Neuron (in vitro differentiated cells): ENCODE results near the gene INSC.

ENCODE experiments used
- H2AFZ ChIP-seq: one replicate; pipeline ENCODE4 v1.6.1; 2013; ENCODE audit warnings: low read depth, mild to moderate bottlenecking, inconsistent platforms, low read length, moderate library complexity
- H3K27me3 ChIP-seq: one replicate; pipeline ENCODE4 v1.6.1; 2013; ENCODE audit warnings: low read length; ENCODE audit not compliant: insufficient read depth
- H3K36me3 ChIP-seq: one replicate; pipeline ENCODE4 v1.6.1; 2013; ENCODE audit warnings: low read length; ENCODE audit not compliant: insufficient read depth
- H3K4me1 ChIP-seq: one replicate; pipeline ENCODE4 v1.6.1; 2013; ENCODE audit warnings: low read length; ENCODE audit not compliant: insufficient read depth
- H3K4me3 ChIP-seq: 2 replicates; pipeline ENCODE4 v1.5.1; 2013; ENCODE audit warnings: mild to moderate bottlenecking, low read length, moderate library complexity
- H3K9me3 ChIP-seq: one replicate; pipeline ENCODE4 v1.6.1; 2013; ENCODE audit warnings: low read length

The INSC gene

GRCh38 chr11:15186146-15186545 is 71.4 kb downstream of the INSC start:
- H3K4me3 ChIP-seq = no peak overlapping the region
- H3K36me3 ChIP-seq = no peaks in the 10 kb centered on the region
- no peak overlapping the region for H2AFZ ChIP-seq
- no peaks in the 10 kb centered on the region for H3K9me3 ChIP-seq
- no peaks in the 10 kb centered on the region for H3K4me1 ChIP-seq
- H3K27me3 ChIP-seq = no peaks in the 10 kb centered on the region

- H2AFZ ChIP-seq = no peak overlapping the region
- no peak overlapping the region for H3K4me3 ChIP-seq
- H3K4me1 ChIP-seq = no peaks in the 10 kb centered on the region
Observed at GRCh38 chr11:15189189-15189588, 74.5 kb downstream of the INSC start.

GRCh38 chr11:15189641-15190365 is 75.1 kb downstream of the INSC start:
- H3K9me3 ChIP-seq = no peaks in the 10 kb centered on the region
- no peak overlapping the region for H2AFZ ChIP-seq
- no peaks in the 10 kb centered on the region for H3K4me1 ChIP-seq
- H3K27me3 ChIP-seq = no peaks in the 10 kb centered on the region
- H3K4me3 ChIP-seq = no peak overlapping the region
- no peaks in the 10 kb centered on the region for H3K36me3 ChIP-seq

More at GRCh38 chr11:15189189-15189588, 74.5 kb downstream of the INSC start:
- Histone ChIP-seq H3K36me3 (no peaks in the 10 kb centered on the region), H3K27me3 (no peaks in the 10 kb centered on the region), H3K9me3 (no peaks in the 10 kb centered on the region)

GRCh38 chr11:15190611-15191010 is 75.9 kb downstream of the INSC start:
- Histone ChIP-seq H2AFZ (no peak overlapping the region), H3K9me3 (no peaks in the 10 kb centered on the region), H3K36me3 (no peaks in the 10 kb centered on the region), H3K27me3 (no peaks in the 10 kb centered on the region), H3K4me1 (no peaks in the 10 kb centered on the region), H3K4me3 (no peak overlapping the region)

GRCh38 chr11:15192005-15192556 is 77.4 kb downstream of the INSC start:
- Histone ChIP-seq H3K4me1 (no peaks in the 10 kb centered on the region), H3K9me3 (no peaks in the 10 kb centered on the region), H3K4me3 (no peak overlapping the region), H3K36me3 (no peaks in the 10 kb centered on the region), H2AFZ (no peak overlapping the region), H3K27me3 (no peaks in the 10 kb centered on the region)

GRCh38 chr11:15194671-15195415 is 80.1 kb downstream of the INSC start:
- H3K4me1 ChIP-seq = no peaks in the 10 kb centered on the region
- H3K4me3 ChIP-seq = no peak overlapping the region
- H3K36me3 ChIP-seq = no peaks in the 10 kb centered on the region

GRCh38 chr11:15195454-15196200 is 80.9 kb downstream of the INSC start:
- H3K4me1 ChIP-seq = no peaks in the 10 kb centered on the region
- no peak overlapping the region for H2AFZ ChIP-seq
- H3K4me3 ChIP-seq = no peak overlapping the region
- H3K9me3 ChIP-seq = no peaks in the 10 kb centered on the region
- no peaks in the 10 kb centered on the region for H3K36me3 ChIP-seq
- no peaks in the 10 kb centered on the region for H3K27me3 ChIP-seq

More at GRCh38 chr11:15194671-15195415, 80.1 kb downstream of the INSC start:
- H3K27me3 ChIP-seq = no peaks in the 10 kb centered on the region
- H2AFZ ChIP-seq = no peak overlapping the region
- H3K9me3 ChIP-seq = no peaks in the 10 kb centered on the region

- no peaks in the 10 kb centered on the region for H3K27me3 ChIP-seq
- no peaks in the 10 kb centered on the region for H3K4me1 ChIP-seq
- H2AFZ ChIP-seq = no peak overlapping the region
- no peaks in the 10 kb centered on the region for H3K9me3 ChIP-seq
- H3K36me3 ChIP-seq = no peaks in the 10 kb centered on the region
- H3K4me3 ChIP-seq = no peak overlapping the region
Observed at GRCh38 chr11:15196704-15197103, 82.0 kb downstream of the INSC start.

GRCh38 chr11:15197696-15198095 is 83.0 kb downstream of the INSC start:
- Histone ChIP-seq H3K4me1 (no peaks in the 10 kb centered on the region), H2AFZ (no peak overlapping the region), H3K4me3 (no peak overlapping the region), H3K27me3 (no peaks in the 10 kb centered on the region), H3K9me3 (no peaks in the 10 kb centered on the region), H3K36me3 (no peaks in the 10 kb centered on the region)

- Histone ChIP-seq H3K4me3 (no peak overlapping the region), H2AFZ (no peak overlapping the region), H3K36me3 (no peaks in the 10 kb centered on the region), H3K4me1 (no peaks in the 10 kb centered on the region), H3K27me3 (no peaks in the 10 kb centered on the region), H3K9me3 (no peaks in the 10 kb centered on the region)
Observed at GRCh38 chr11:15198284-15198683, 83.6 kb downstream of the INSC start.

GRCh38 chr11:15199693-15200092 is 85.0 kb downstream of the INSC start:
- H2AFZ ChIP-seq = no peak overlapping the region
- no peaks in the 10 kb centered on the region for H3K36me3 ChIP-seq
- no peaks in the 10 kb centered on the region for H3K4me1 ChIP-seq
- no peak overlapping the region for H3K4me3 ChIP-seq
- no peaks in the 10 kb centered on the region for H3K9me3 ChIP-seq
- no peaks in the 10 kb centered on the region for H3K27me3 ChIP-seq

- no peaks in the 10 kb centered on the region for H3K27me3 ChIP-seq
- no peaks in the 10 kb centered on the region for H3K4me1 ChIP-seq
- H2AFZ ChIP-seq = no peak overlapping the region
- H3K36me3 ChIP-seq = no peaks in the 10 kb centered on the region
- no peak overlapping the region for H3K4me3 ChIP-seq
- no peaks in the 10 kb centered on the region for H3K9me3 ChIP-seq
Observed at GRCh38 chr11:15200696-15201095, 86.0 kb downstream of the INSC start.

- no peaks in the 10 kb centered on the region for H3K36me3 ChIP-seq
- no peak overlapping the region for H2AFZ ChIP-seq
- H3K9me3 ChIP-seq = no peaks in the 10 kb centered on the region
- H3K4me1 ChIP-seq = no peaks in the 10 kb centered on the region
- H3K4me3 ChIP-seq = no peak overlapping the region
- H3K27me3 ChIP-seq = no peaks in the 10 kb centered on the region
Observed at GRCh38 chr11:15201586-15201985, 86.9 kb downstream of the INSC start.
